Gastroesophageal sphincter (tissue), 4 donors: ENCODE data around the gene LSAMP. TPM values are rescaled to one million over a fixed set of nuclear protein-coding genes. Genes with fewer than 3 reads are reported as not detected.
A peak's percentile ranks its signal among the peaks of the same experiment; 100 is the strongest.

Experiments used
- ATAC-seq: fragments of 150-250 bp; one replicate; pipeline ENCODE4 v1.9.1; 2016; ENCODE audit warnings: mild to moderate bottlenecking, moderate library complexity
- H3K27ac ChIP-seq, 4 donors: fragments of 200-600 bp; sonication (generic) in 3 of 4; 1 replicate in 3 of 4; 2 replicates in 1 of 4; pipeline ENCODE4 v1.5.1; 2016 to 2019
- H3K27me3 ChIP-seq: fragments of 200-600 bp; sonication (generic); one replicate; pipeline ENCODE4 v1.5.1; 2019
- H3K36me3 ChIP-seq, 2 donors: fragments of 200-600 bp; sonication (generic); one replicate each; pipeline ENCODE4 v1.5.1; 2019; ENCODE audit warnings: control low read depth in 1 of 2
- H3K4me1 ChIP-seq, 3 donors: fragments of 200-600 bp; sonication (generic); 1 replicate in 2 of 3; 2 replicates in 1 of 3; pipeline ENCODE4 v1.5.1; 2016 to 2019; ENCODE audit warnings: control low read depth in 2 of 3
- H3K4me3 ChIP-seq, 2 donors: fragments of 200-600 bp; sonication (generic); one replicate each; pipeline ENCODE4 v1.5.1; 2019; ENCODE audit warnings: mild to moderate bottlenecking in 1 of 2, moderate library complexity in 1 of 2
- H3K9me3 ChIP-seq, 3 donors: fragments of 200-600 bp; sonication (generic); one replicate each; pipeline ENCODE4 v1.5.1; 2017 to 2019; ENCODE audit warnings: control low read depth in 2 of 3
- CTCF ChIP-seq, 4 experiments: fragments of 200-600 bp in 2 of 4; fragments of 450-650 bp in 2 of 4; sonication (generic) in 1 of 4; IDR thresholded peaks; one replicate each; pipeline ENCODE4 v1.5.1; 2017 to 2019; ENCODE audit warnings: antibody characterized with exemption in 4 of 4, mild to moderate bottlenecking in 2 of 4, moderate library complexity in 2 of 4
- EP300 ChIP-seq: sonication (generic); formaldehyde crosslinking; IDR thresholded peaks from one replicate; pipeline ENCODE4 v1.6.1; 2017; ENCODE audit warnings: antibody characterized with exemption, mild to moderate bottlenecking
- POLR2A ChIP-seq, 2 donors: fragments of 450-650 bp; IDR thresholded peaks; one replicate each; pipeline ENCODE4 v1.6.1; 2017; ENCODE audit warnings: antibody characterized with exemption in 2 of 2, mild to moderate bottlenecking in 2 of 2, moderate library complexity in 1 of 2
- POLR2AphosphoS5 ChIP-seq: sonication (generic); formaldehyde crosslinking; IDR thresholded peaks from one replicate; pipeline ENCODE4 v1.6.1; 2017; ENCODE audit warnings: antibody characterized with exemption
- WGBS, 2 donors: methylation state at CpG; one replicate each; pipeline ENCODE4 v1.1.5; 2018; ENCODE audit warnings: low coverage in 1 of 2; 5-methylcytosine and 5-hydroxymethylcytosine counted together
- total RNA-seq, 4 donors: library from RNA; depleted of rRNA; stranded (reverse); fragments of >200 nt; gene quantifications; one replicate each; pipeline ENCODE4 v1.1.0, GENCODE V29; 2016

Gene LSAMP
- total RNA-seq, 4 donors from 2014 or later: 1.5 to 9.3 (median 3.6) TPM

- H3K27me3 ChIP-seq: no peaks in the 10 kb centered on the region
- no peak overlapping the region for H3K27ac ChIP-seq
- H3K36me3 ChIP-seq: no peaks in the 10 kb centered on the region
- TF ChIP-seq POLR2AphosphoS5: no peak
- no peak for TF ChIP-seq EP300
- peak; percentile 39 to 64 (median 46) for TF ChIP-seq CTCF (IDR thresholded peaks at IDR 0.05)
- ATAC-seq: no peak
- WGBS, 2 donors: 28 to 33% methylated on average over 5 of the region's 5 CpGs
- H3K4me3 ChIP-seq: no peak overlapping the region
- H3K9me3 ChIP-seq: peaks cover 0 to 1% (median 0%) of the 10 kb centered on the region in 3 donors
- H3K4me1 ChIP-seq: peaks cover 0 to 9% (median 2%) of the 10 kb centered on the region in 3 donors
These were observed 305.1 kb downstream of the LSAMP start for GRCh38 chr3:116140100-116140689.

GRCh38 chr3:116139641-116140040 lies 305.6 kb downstream of the LSAMP start:
- H3K27me3 ChIP-seq: no peaks in the 10 kb centered on the region
- H3K27ac ChIP-seq: no peak overlapping the region
- H3K4me1 ChIP-seq: peaks cover 0 to 12% (median 2%) of the 10 kb centered on the region in 3 donors
- H3K4me3 ChIP-seq: no peak overlapping the region
- no peaks in the 10 kb centered on the region for H3K9me3 ChIP-seq
- TF ChIP-seq POLR2A (IDR thresholded peaks at IDR 0.05): no peak
- TF ChIP-seq EP300: no peak
- no peaks in the 10 kb centered on the region for H3K36me3 ChIP-seq
- WGBS, 2 donors: 71 to 93% methylated on average over 1 to 2 of the region's 2 CpGs
- ATAC-seq: no peak

- no peaks in the 10 kb centered on the region for H3K27me3 ChIP-seq
- H3K4me3 ChIP-seq: no peak overlapping the region
- no peak for TF ChIP-seq EP300
- TF ChIP-seq POLR2AphosphoS5: peak; percentile 43
- TF ChIP-seq CTCF (IDR thresholded peaks at IDR 0.05): no peak
- no peak for TF ChIP-seq POLR2A (IDR thresholded peaks at IDR 0.05)
- peak overlapping the region in 1 of 4 donors; percentile 0 for H3K27ac ChIP-seq
- WGBS, 2 donors: 0 to 14% methylated on average over 3 to 4 of the region's 4 CpGs
- no peaks in the 10 kb centered on the region for H3K9me3 ChIP-seq
- H3K4me1 ChIP-seq: peaks cover 0 to 12% (median 2%) of the 10 kb centered on the region in 3 donors
- ATAC-seq: peak; percentile 39
- H3K36me3 ChIP-seq: no peaks in the 10 kb centered on the region
These were observed 309.7 kb downstream of the LSAMP start for GRCh38 chr3:116135457-116136085.

- no peaks in the 10 kb centered on the region for H3K36me3 ChIP-seq
- 85 to 90% methylated on average over 5 of the region's 5 CpGs for WGBS, 2 donors
- H3K27ac ChIP-seq: no peak overlapping the region
- no peak overlapping the region for H3K4me3 ChIP-seq
- no peaks in the 10 kb centered on the region for H3K4me1 ChIP-seq
- no peaks in the 10 kb centered on the region for H3K9me3 ChIP-seq
- ATAC-seq: no peak
- H3K27me3 ChIP-seq: no peaks in the 10 kb centered on the region
- TF ChIP-seq POLR2A (IDR thresholded peaks at IDR 0.05): no peak
- no peak for TF ChIP-seq POLR2AphosphoS5
These were observed 315.9 kb downstream of the LSAMP start for GRCh38 chr3:116129187-116129946.

- WGBS, 2 donors: 91 to 96% methylated on average over 2 of the region's 2 CpGs
- no peaks in the 10 kb centered on the region for H3K4me1 ChIP-seq
These were observed 317.8 kb downstream of the LSAMP start for GRCh38 chr3:116127464-116127863.

More at GRCh38 chr3:116127464-116127863, 317.8 kb downstream of the LSAMP start:
- no peak for ATAC-seq
- TF ChIP-seq POLR2A (IDR thresholded peaks at IDR 0.05) (no peak), CTCF (IDR thresholded peaks at IDR 0.05) (no peak), EP300 (no peak), POLR2AphosphoS5 (no peak)
- H3K36me3 ChIP-seq: no peaks in the 10 kb centered on the region
- H3K27ac ChIP-seq: no peak overlapping the region
- H3K4me3 ChIP-seq: no peak overlapping the region
- H3K9me3 ChIP-seq: no peaks in the 10 kb centered on the region
- H3K27me3 ChIP-seq: no peaks in the 10 kb centered on the region
